ENCODE results near the gene PHF12. TPM values are rescaled to one million over a fixed set of nuclear protein-coding genes. Genes with fewer than 3 reads are reported as not detected.

PHF12 gene
- total RNA-seq, 1 donor from 2014 or later = 40.0 TPM

- H3K36me3 ChIP-seq = peaks cover 99% of the 10 kb centered on the region
- TF ChIP-seq CTCF (IDR thresholded peaks at IDR 0.05) = no peak
- H3K9me3 ChIP-seq = no peaks in the 10 kb centered on the region
- peaks cover 11% of the 10 kb centered on the region for H3K4me1 ChIP-seq
- no peaks in the 10 kb centered on the region for H3K27me3 ChIP-seq
- intact Hi-C loops (cut with DNase I) = loop anchor here (10.0 kb wide), 1 partner anchor 153 kb away; no protein-coding TSS in a partner anchor
- H3K4me3 ChIP-seq = no peak overlapping the region
- DNase-seq = no peak
- ATAC-seq = no peak
- H3K27ac ChIP-seq = no peak overlapping the region
Observed at GRCh38 chr17:28917465-28917864, 33.9 kb downstream of the PHF12 start.

GRCh38 chr17:28917029-28917428, 34.3 kb downstream of the PHF12 start:
- DNase-seq (no peak), ATAC-seq (no peak)
- intact Hi-C loops (cut with DNase I) = loop anchor here (10.0 kb wide), 1 partner anchor 152 kb away; no protein-coding TSS in a partner anchor
- H3K9me3 ChIP-seq = no peaks in the 10 kb centered on the region
- H3K27ac ChIP-seq = no peak overlapping the region
- peaks cover 99% of the 10 kb centered on the region for H3K36me3 ChIP-seq
- no peak overlapping the region for H3K4me3 ChIP-seq
- peaks cover 14% of the 10 kb centered on the region for H3K4me1 ChIP-seq
- H3K27me3 ChIP-seq = no peaks in the 10 kb centered on the region
- no peak for TF ChIP-seq CTCF (IDR thresholded peaks at IDR 0.05)

GRCh38 chr17:28916302-28916934, 34.9 kb downstream of the PHF12 start:
- ATAC-seq (peak; percentile 77), DNase-seq (peak; percentile 69)
- intact Hi-C loops (cut with DNase I) = loop anchor here (10.0 kb wide), 1 partner anchor 152 kb away; no protein-coding TSS in a partner anchor
- Histone ChIP-seq H3K9me3 (no peaks in the 10 kb centered on the region), H3K4me3 (no peak overlapping the region), H3K27ac (no peak overlapping the region), H3K36me3 (peaks cover 99% of the 10 kb centered on the region), H3K4me1 (peaks cover 20% of the 10 kb centered on the region), H3K27me3 (no peaks in the 10 kb centered on the region)
- peak; percentile 72 for TF ChIP-seq CTCF (IDR thresholded peaks at IDR 0.05)

- no peak for DNase-seq
- Histone ChIP-seq H3K9me3 (no peaks in the 10 kb centered on the region), H3K27me3 (no peaks in the 10 kb centered on the region), H3K27ac (peak overlapping the region; percentile 30), H3K36me3 (peaks cover 99% of the 10 kb centered on the region), H3K4me1 (peaks cover 36% of the 10 kb centered on the region), H3K4me3 (no peak overlapping the region)
- intact Hi-C loops (cut with DNase I) = loop anchor here (10.0 kb wide), 1 partner anchor 148 kb away; no protein-coding TSS in a partner anchor
- TF ChIP-seq CTCF (IDR thresholded peaks at IDR 0.05) = no peak
- ATAC-seq = no peak
Observed at GRCh38 chr17:28912938-28913333, 38.4 kb downstream of the PHF12 start.

GRCh38 chr17:28912281-28912937, 38.9 kb downstream of the PHF12 start:
- H3K36me3 ChIP-seq = peaks cover 99% of the 10 kb centered on the region
- peak; percentile 51 for ATAC-seq
- H3K4me1 ChIP-seq = peaks cover 41% of the 10 kb centered on the region
- no peak overlapping the region for H3K4me3 ChIP-seq
- peak overlapping the region; percentile 42 for H3K27ac ChIP-seq
- no peaks in the 10 kb centered on the region for H3K27me3 ChIP-seq
- intact Hi-C loops (cut with DNase I) = loop anchor here (10.0 kb wide), 1 partner anchor 148 kb away; no protein-coding TSS in a partner anchor
- DNase-seq = no peak
- H3K9me3 ChIP-seq = no peaks in the 10 kb centered on the region
- peak; percentile 43 for TF ChIP-seq CTCF (IDR thresholded peaks at IDR 0.05)
